Left lung (tissue), 10 donors: Measurements from ENCODE around the gene SUPT3H. TPM values are rescaled to one million over a fixed set of nuclear protein-coding genes. Genes with fewer than 3 reads are reported as not detected.
A peak's percentile ranks its signal among the peaks of the same experiment; 100 is the strongest.

Experiments
- ATAC-seq: fragments of 200-7000 bp; cut with Tn5 transposase; one replicate; pipeline ENCODE4 v1.9.1; 2020; ENCODE audit warnings: moderate library complexity
- DNase-seq, 4 donors: peaks; one replicate each; pipeline ENCODE4 v3.0.0-alpha.2; 2013 to 2020
- H3K27ac ChIP-seq, 2 donors: fragments of 200-600 bp; sonication (generic) in 1 of 2; one replicate each; pipeline versions ENCODE4 v1.5.0 to v1.8.0; 2020 to 2021
- H3K27me3 ChIP-seq, 2 donors: fragments of 200-600 bp; sonication (generic) in 1 of 2; one replicate each; pipeline versions ENCODE4 v1.5.0 to v1.8.0; 2020 to 2021
- H3K36me3 ChIP-seq, 2 donors: fragments of 200-600 bp; sonication (generic) in 1 of 2; one replicate each; pipeline versions ENCODE4 v1.5.0 to v1.8.0; 2020 to 2021
- H3K4me1 ChIP-seq, 2 donors: fragments of 200-600 bp; one replicate each; pipeline ENCODE4 v1.8.0; 2021
- H3K4me3 ChIP-seq, 2 donors: fragments of 200-600 bp; sonication (generic) in 1 of 2; one replicate each; pipeline versions ENCODE4 v1.5.0 to v1.8.0; 2020 to 2021; ENCODE audit warnings: mild to moderate bottlenecking in 1 of 2
- H3K9me3 ChIP-seq, 2 donors: fragments of 200-600 bp; sonication (generic) in 1 of 2; one replicate each; pipeline versions ENCODE4 v1.5.0 to v1.8.0; 2020 to 2021
- intact Hi-C, 2 donors: fragments of 100-400 bp; cut with DNase I; formaldehyde crosslinking; loops; one replicate each; pipeline versions ENCODE4 v1.11.2 to v1.14.2; 2022
- polyA plus RNA-seq, 6 donors: library from polyadenylated mRNA; unstranded; fragments of 120-200 nt; gene quantifications; one replicate each; pipeline ENCODE4 v1.2.1, GENCODE V29; 2013; ENCODE audit not compliant: insufficient read length in 6 of 6
- total RNA-seq, 2 donors: library from RNA; stranded (reverse); fragmentation: NEBNext Ultra II Directional; extraction: Animal tissue kit (Norgen Biotek cat#: 25700); gene quantifications; one replicate each; pipeline ENCODE4 v1.2.1, GENCODE V29; 2021
- TF ChIP-seq, protein P1 (sequence below), 2 donors: fragments of 200-600 bp; sonication (generic) in 1 of 2; IDR thresholded peaks; one replicate each; pipeline versions ENCODE4 v1.5.0 to v1.8.0; 2021; ENCODE audit warnings: antibody characterized with exemption in 2 of 2
- donor health status: DM: no; HTN: yes; CAD: no.
- donor health status: DM: no; HTN: no; CAD: no.

SUPT3H gene
- total and polyA plus RNA-seq, 8 donors: 4.7 to 33.0 (median 26.2) TPM

DNA sequence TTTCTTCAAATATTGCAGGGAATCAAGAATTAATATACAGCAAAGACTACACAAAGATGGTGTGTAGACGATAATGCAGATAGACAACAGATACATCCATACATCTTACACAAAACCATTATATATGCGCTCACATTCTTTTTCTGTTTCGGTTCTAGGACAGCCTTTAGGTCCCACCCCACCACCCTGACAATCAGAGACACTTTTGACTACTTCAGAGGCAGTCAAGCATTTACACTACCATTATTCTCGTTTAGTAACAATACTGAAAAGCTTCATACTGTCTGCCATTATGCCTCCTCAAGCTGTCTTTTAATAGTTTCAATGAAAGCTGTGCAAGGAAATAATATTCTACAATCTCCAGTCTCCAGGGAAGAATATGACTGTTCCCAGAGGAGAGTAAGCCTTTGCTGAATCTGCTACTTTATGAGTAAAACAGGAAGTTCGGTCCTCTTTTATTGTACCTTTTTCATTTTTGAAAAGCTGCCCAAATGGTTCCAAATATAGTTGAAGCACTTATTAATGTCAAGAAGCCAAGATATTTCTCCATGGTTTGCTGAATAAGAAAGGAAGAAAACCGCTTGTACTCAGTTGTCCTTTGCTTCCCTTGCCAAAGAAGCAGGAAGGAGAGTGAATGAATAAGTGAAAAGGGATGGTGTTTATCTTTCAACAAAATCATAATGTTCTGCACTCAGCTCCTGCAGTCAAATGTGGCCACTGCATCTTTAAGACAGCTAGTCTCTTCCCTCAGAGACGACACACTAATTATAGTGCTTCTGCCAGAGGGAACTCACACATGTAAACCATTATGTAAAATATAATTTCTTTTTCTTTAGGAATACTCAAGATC is 521.9 kb downstream of the SUPT3H start:
- Histone ChIP-seq H3K36me3 (no peaks in the 10 kb centered on the region), H3K27me3 (no peaks in the 10 kb centered on the region), H3K9me3 (no peaks in the 10 kb centered on the region), H3K4me1 (peaks cover 0 to 4% of the 10 kb centered on the region in 2 donors), H3K4me3 (no peak overlapping the region), H3K27ac (peak overlapping the region in 1 of 2 donors; percentile 8)
- peak; percentile 40 for ATAC-seq
- intact Hi-C loops: no loop called here
- DNase-seq: no peak
- TF ChIP-seq, protein P1, sequence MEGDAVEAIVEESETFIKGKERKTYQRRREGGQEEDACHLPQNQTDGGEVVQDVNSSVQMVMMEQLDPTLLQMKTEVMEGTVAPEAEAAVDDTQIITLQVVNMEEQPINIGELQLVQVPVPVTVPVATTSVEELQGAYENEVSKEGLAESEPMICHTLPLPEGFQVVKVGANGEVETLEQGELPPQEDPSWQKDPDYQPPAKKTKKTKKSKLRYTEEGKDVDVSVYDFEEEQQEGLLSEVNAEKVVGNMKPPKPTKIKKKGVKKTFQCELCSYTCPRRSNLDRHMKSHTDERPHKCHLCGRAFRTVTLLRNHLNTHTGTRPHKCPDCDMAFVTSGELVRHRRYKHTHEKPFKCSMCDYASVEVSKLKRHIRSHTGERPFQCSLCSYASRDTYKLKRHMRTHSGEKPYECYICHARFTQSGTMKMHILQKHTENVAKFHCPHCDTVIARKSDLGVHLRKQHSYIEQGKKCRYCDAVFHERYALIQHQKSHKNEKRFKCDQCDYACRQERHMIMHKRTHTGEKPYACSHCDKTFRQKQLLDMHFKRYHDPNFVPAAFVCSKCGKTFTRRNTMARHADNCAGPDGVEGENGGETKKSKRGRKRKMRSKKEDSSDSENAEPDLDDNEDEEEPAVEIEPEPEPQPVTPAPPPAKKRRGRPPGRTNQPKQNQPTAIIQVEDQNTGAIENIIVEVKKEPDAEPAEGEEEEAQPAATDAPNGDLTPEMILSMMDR (IDR thresholded peaks at IDR 0.05): no peak

DNA sequence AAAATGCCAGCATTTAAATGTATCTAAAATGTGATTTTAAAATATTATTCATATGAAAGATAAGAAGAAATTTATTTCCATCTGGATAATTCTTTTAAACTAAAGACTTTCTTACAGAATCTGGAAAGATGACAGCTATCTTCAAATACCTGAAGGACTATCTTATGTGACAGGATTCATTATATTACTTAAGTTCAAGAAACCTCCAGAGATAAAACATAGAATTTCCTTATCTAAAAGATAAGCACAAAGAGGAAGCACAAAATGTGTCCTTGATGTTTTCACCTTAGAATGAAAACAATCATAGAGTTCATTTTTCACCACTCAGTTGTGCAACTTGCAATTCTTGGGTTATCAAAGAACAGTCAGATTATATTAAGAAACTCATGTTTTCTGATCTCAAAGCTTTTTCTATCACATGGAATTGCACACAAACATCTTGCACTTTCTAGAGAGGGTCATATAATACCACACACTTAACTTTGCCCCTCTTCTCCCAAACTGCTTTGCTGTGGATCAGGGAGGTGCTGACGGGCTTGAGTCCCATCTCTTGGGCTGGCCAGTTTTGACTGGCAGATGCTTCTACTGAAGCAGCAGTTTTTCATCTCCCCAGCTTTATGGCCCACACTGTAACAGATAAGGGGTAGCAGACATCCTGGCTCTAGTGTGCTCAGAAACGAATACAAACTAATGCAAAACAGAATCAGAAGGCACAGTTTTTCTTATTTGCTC is 522.9 kb downstream of the SUPT3H start:
- TF ChIP-seq, protein P1 (IDR thresholded peaks at IDR 0.05): no peak
- Histone ChIP-seq H3K27me3 (no peaks in the 10 kb centered on the region), H3K4me1 (peaks cover 0 to 4% of the 10 kb centered on the region in 2 donors), H3K36me3 (no peaks in the 10 kb centered on the region), H3K27ac (no peak overlapping the region), H3K4me3 (no peak overlapping the region), H3K9me3 (no peaks in the 10 kb centered on the region)
- intact Hi-C loops: no loop called here
- ATAC-seq (no peak), DNase-seq (no peak)

DNA sequence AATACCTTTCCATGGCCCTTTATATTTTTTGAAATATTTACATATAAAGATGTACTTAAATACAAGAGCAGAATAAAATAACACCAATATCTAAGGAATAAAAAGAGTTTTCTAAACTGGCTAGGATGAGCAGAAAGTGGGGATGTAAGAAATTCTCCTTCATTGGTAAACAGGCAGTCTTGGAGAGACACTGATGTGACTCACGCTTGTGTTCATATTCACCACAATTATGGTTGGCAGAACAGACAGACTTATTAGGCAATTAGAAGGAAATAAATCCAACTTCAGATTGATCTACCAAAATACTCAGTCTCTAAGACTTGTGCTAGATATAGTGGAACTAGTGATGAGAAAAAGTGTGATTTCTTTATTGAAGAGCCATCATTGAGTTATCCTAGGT is 526.6 kb downstream of the SUPT3H start:
- H3K36me3 ChIP-seq: no peaks in the 10 kb centered on the region
- TF ChIP-seq, protein P1 (IDR thresholded peaks at IDR 0.05): no peak
- H3K27ac ChIP-seq: no peak overlapping the region
- no peaks in the 10 kb centered on the region for H3K9me3 ChIP-seq
- DNase-seq (no peak), ATAC-seq (no peak)
- intact Hi-C loops: no loop called here
- H3K27me3 ChIP-seq: no peaks in the 10 kb centered on the region
- H3K4me1 ChIP-seq: peaks cover 0 to 2% of the 10 kb centered on the region in 2 donors
- H3K4me3 ChIP-seq: no peak overlapping the region

DNA sequence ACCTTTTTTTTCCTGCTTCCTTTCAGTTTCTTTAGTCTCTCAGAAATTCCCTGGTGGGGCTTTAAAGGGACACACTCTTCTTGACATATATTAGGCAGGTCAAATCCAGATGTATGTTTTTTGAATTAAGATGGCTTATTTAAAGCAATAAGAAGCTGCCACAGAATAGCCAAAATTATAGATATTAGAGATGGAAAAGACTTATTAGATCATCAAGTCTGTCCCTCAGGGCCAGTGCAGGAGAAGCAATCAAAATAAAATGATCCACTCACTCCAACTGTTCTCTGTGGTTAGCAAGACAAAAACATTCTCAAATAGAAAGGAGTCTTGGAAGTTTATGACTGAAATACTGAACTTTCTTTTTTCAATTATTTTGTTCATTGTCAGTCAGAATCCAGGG is 527.4 kb downstream of the SUPT3H start:
- Histone ChIP-seq H3K9me3 (no peaks in the 10 kb centered on the region), H3K36me3 (no peaks in the 10 kb centered on the region), H3K27me3 (no peaks in the 10 kb centered on the region), H3K27ac (no peak overlapping the region), H3K4me3 (no peak overlapping the region), H3K4me1 (no peaks in the 10 kb centered on the region)
- no peak for DNase-seq
- ATAC-seq: no peak
- intact Hi-C loops: no loop called here
- TF ChIP-seq, protein P1 (IDR thresholded peaks at IDR 0.05): no peak

DNA sequence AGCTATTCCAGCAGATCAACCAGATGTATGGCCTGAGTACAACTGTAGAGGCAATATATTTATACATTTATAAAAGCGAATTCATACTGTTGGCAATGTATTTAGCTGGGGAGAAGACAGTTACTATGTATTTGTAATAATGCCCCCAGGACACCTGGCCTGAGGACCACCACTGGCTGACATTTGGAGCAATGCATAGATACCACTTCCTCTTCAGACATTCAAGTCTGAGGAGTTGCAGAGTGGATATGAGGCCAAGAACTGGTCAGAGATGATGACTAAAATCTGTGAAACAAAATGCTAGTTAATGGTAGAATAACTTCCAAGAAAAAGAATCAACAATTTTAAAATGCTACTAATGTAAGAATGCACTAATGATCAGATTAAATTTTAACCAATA is 527.9 kb downstream of the SUPT3H start:
- intact Hi-C loops: no loop called here
- ATAC-seq: no peak
- TF ChIP-seq, protein P1 (IDR thresholded peaks at IDR 0.05): no peak
- no peaks in the 10 kb centered on the region for H3K4me1 ChIP-seq
- H3K36me3 ChIP-seq: no peaks in the 10 kb centered on the region
- no peak overlapping the region for H3K27ac ChIP-seq
- no peak for DNase-seq
- no peaks in the 10 kb centered on the region for H3K27me3 ChIP-seq
- H3K9me3 ChIP-seq: no peaks in the 10 kb centered on the region
- H3K4me3 ChIP-seq: no peak overlapping the region
